Measurements from ENCODE around the gene NAT14.
"Not testable (repeated sequence)": the region's sequence is repeated elsewhere in the genome, so short reads cannot be mapped to it uniquely, and the experiment has no call there.

Gene NAT14

DNA sequence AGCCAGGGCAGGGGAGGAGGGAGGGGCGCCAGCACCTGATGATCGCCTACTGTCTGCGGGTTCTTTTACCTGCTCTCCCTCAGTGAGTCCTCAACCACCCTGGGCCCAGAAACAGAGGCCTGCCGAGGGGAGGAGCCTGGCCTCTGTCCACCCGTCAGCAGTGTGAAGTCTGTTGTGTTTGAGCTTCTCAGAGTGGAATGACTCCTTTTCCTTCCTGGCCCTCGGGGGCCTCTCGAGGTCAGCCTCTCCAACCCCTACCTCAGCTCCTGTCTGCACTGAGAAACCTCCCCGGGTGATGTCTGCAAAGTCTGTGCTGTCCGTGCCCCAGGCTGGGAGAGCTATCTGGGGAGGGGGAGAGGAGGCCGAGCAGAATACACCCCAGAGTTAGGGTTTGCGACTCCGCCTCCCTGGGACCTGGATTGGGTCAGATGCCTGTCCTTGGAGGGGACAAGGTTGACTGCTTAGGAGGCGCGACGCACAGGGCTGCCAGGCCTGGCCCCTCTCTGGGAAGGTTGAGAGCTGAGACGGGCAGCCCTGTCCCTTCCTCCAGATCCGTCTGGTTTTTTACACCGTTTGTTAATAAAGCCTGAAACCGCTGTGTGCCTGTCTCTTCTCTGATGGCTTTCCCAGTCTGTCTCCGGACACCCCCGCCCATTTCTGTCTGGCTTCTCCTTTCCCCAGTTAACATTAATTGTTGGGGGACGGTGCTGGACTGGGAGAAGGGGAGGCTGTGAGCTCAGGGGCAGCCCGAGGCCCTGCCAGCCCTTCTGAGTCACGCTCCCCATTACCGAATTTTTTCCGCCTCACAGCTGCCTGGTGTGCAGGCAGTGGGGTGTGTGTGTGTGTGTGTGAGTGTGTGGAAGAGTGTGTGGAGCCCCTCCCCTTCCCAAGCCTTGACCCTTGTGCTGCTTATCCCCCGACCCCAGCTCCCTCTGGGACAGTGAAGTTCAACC is 2.3 kb downstream of the NAT14 start:
- peak; percentile 94 for DNase-seq (ENCODE audit: low spot score)

DNA sequence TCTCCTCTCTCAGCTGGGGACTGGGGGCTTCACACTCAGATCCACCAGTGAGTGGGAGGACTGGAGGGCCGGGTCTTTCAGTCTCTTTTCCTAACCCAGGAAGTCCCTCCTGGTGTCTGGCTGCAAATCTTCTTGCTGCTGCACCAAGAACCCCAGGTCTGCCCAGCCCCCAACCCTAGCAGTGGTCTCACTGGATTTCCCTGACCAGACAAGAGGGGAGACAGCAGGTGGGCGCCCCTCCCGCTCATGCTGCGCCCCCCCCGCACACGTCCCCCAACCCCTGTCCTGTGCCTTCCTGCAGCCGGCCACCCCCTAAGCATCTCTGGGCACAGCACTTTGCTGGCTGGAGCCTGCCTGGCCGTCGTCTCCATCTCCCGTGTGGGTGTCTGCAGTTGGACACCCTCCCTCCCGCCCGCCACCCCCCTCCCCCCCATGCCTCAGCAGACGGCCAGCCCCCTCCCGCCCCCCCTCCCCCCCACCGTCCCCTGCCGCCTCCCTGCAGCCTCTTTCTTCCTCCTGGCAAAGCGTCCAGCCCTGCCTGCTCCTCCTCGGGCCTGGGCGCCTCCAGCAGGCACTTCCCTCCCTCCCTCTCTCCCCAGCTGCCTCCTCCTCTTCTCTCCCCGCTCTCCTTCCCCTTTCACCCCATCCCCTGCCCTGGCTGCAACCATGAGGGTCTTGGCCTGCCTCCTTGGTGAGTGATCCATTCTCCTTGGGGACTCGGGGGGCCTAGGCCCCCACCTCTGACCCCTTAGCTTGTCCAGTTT is 3.1 kb downstream of the NAT14 start, which contains the start of gene SSC5D:
TSS of gene SSC5D (plus strand) at position 513 of the 764 bp plus-strand sequence. CDS start at position 667, 154 bp downstream.
- peak; percentile 78 for DNase-seq (ENCODE audit: low spot score)

DNA sequence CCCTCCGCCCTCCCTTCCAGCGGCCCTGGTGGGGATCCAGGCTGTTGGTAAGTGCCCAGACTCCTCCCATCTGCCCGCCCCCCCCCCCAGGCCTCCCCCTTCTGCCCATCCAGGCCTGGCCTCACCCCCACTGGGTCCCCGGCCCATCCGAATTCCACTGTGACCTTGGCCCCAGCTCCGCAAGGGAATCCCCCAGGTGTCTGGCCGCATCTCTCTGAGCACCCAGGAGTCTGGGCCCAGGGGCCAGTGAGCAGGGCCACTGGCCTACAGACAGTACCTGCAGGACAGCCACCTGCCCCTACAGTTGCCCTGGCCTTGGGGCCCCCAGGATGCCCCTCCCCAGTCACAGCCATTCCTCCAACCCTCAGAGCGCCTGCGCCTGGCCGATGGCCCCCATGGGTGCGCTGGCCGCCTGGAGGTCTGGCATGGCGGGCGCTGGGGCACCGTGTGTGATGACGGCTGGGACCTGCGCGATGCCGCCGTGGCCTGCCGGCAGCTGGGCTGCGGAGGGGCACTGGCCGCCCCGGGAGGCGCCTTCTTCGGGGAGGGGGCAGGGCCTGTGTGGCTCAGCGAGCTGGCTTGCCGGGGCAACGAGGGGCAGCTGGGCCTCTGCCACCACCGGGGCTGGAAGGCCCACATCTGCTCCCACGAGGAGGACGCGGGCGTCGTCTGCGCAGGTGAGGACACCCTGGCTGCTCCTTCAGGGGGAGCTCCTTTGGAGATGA is 4.2 kb downstream of the NAT14 start:
- peak; percentile 72 for DNase-seq (ENCODE audit: low spot score)

DNA sequence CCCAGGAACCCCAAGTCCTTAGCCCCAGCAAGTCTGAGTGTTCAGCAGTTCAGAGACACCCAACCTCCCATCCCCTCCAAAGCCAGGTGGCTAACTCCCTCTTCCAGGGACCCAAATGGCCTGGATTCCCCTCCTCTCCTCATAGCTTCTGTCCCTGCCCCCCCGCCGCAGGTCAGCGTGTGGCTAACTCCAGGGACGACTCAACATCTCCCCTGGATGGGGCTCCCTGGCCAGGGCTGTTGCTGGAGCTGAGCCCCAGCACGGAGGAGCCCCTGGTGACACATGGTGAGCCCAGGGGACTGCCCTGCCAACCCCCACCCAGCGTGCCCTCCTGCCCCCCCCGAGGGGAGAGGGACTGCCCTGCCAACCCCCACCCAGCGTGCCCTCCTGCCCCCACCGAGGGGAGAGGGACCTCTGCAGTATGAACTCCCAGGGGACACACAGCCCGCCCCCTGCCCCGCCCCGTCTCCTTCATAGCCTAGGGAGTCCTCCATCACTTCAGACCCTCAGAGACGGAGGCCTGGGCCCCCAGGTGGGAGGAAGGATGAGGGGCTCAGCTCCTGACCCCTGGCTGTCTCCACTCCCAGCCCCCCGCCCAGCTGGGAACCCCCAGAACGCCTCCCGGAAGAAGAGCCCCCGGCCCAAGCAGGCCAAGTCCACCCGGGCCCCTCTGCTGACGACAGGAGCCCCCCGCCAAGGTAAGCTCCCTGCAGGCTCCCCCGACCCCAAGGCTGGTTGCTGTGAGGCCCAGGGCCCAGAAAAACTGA is 4.9 kb downstream of the NAT14 start:
- no peak for DNase-seq (ENCODE audit: low spot score)

DNA sequence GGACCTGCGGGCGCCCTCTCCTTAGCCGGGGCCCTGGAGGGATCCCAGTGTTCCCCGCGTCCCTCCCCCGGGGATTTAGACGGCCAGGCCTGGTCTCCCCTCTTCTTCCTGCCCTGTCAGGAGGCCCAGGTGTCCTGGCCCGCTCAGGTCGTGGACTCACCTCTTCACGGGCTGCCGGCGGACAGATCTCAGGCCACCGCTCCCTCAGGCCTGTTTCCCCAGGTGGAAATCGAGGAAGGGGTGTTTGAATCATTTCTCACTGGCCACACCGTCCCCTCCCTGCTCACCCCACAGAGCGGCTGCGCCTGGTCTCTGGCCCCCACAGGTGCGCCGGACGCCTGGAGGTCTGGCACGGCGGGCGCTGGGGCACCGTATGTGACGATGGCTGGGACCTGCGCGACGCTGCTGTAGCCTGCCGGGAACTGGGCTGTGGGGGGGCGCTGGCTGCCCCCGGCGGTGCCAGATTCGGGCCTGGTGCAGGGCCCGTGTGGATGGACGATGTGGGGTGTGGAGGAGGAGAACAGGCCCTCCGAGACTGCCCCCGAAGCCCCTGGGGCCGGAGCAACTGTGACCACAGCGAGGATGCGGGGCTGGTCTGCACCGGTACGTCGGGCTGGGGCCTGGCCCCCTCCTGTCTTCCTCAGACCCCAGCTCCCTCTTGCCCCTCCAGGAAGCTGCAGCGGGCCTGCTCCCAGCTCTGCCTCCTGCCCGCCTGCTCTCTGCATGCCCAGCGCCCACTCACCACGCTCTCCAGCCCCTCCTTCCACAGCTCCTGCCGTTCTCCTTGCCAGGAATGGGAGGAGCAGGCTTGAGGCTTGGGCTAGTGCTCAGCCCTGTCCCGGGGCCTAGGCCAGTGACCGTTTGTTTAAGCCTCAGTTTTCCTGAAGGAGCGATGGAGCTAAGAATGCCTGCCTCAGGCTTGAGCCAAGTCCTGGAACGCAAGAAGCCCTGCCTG is 5.8 kb downstream of the NAT14 start:
- DNase-seq (ENCODE audit: low spot score), result no peak

DNA sequence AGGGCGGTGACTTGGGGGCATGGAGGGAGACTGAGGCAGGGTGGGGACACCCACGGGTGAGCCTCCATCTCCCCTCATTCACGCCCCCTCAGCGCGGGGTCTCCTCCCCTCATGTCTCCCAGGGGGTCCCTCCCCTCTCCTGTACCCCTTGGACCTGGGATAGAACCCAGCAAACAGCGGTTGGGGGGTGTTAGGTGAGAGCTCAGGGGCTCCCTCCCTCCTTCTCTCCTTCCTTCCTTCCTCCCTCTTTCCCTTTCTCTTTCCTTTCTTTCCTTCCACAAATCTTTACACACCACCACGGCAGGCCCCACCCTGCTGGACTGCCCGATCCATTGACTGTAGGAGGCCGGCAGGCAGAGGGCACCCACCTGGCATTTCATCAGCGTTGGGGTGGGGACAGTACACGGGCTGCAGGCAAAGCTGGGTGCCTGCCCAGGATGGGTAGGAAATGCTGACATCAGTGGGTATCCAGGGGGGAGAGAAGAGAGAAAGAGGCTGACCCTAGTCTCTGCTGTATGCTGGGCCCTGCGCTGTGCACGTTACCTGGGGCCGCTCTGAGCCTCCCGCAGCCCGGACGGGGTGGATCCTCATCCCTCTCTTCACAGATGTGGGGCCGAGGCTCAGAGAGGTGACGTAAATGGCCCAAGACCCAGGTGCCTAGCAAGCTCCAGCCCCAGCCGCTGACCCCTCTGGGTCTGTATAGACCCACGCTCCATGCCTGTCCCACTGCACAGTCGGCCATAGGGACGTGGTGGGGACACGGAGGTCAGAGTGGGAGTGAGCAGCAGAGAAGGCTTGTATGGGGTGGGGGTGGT is 6.8 kb downstream of the NAT14 start:
- DNase-seq (ENCODE audit: low spot score), result no peak

DNA sequence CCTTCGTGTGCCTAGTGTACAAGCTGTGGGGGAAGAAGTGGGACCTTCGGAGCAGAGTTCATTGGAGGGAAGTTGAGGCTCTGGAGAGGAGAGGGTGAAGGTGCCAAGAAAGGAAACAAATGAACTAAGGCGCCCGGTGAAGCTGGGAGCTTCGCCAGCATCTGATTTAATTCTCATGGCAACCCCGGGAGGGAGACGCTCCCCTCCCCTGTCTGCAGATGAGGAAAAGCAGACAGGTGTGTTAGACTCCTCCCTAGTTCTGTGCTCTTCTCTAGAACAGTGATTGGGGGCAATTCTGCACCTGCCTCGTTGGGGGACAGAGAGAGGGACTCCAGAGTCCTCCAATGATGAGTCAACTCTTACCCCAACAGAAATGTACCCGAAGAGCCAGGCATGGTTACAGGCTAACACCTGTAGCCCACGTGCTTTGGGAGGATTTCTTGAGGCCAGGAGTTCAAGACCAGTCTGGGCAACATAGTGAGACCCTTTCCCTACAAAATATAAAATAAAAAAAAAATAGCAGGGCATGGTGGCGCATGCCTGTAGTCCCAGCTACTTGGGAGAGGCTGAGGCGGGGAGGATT is 7.5 kb downstream of the NAT14 start:
- no peak for DNase-seq (ENCODE audit: low spot score)

DNA sequence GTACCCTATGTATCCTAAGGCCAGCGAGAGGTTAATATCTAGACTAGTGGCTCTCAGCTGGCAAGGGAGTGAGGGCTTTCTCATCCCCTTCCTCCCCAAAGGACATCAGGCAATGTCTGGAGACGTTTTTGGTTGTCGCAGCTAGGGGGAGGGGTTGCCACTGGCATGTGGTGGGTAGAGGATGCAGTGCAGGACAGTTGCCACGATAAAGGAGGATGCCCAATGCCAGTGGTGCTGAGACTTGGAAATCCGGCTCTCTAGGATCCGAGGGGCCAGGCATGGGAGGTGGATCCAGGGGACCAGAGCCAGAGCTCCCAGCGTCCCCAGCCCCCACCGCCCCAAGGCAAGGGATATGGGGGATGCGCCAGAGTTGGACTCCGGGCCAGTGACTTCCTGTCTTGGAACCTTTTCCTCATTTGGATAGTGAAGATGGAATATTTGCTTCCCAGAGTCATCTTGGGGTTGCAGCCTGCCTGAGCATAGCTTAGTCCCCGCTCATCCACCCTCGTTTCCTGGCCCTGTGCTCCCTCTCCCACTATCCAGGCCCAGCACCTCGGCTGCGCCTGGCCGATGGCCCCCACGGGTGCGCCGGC is 8.2 kb downstream of the NAT14 start:
- peak; percentile 52 for DNase-seq (ENCODE audit: low spot score)

DNA sequence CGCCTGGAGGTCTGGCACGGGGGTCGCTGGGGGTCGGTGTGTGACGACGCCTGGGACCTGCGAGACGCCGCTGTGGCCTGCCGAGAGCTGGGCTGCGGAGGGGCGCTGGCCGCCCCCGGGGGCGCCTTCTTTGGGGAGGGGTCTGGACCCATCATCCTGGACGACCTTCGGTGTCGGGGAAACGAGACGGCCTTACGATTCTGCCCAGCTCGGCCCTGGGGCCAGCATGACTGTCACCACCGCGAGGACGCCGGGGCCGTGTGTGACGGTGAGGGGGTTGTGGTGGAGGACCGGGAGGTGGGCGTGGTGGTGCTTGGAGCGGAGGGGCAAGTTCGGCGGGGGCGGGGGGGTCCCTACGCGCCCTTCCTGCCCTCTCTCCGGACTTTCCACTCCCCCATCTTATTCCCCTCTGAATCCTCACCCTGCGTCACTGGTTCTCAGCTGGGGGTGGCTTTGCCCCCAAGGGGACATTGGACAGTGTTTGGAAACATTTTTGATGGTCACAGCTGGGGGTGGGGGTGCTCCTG is 8.7 kb downstream of the NAT14 start:
- no peak for DNase-seq (ENCODE audit: low spot score)

DNA sequence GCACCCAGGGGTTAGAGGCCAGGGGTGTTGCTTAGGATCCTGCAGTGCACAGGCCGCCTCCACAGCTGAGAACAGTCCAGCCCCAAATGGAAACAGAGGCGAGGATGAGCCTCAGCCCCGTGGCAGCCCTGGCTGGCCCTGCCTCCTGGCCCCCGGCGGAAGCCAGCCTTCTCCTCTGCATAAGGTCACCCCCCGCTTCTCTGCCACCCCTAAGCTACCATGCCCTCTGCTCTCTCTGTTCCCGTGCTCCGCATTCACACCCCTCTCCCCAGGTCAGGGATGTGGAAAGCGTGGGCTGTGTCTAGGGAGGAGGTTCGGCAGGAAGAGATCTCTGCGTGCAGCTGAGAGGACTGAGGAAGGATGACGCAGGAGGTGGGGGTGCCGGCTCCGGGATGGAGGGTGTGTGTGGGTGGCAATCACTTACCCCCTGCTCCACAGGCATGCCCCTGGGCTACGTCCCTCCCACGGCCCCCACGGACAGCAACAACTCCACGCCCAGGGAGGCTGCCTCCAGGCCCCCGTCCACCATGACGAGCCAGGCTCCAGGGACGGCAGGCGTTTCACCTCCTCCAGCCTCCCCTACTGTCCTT is 9.3 kb downstream of the NAT14 start:
- DNase-seq (ENCODE audit: low spot score), result peak; percentile 81

DNA sequence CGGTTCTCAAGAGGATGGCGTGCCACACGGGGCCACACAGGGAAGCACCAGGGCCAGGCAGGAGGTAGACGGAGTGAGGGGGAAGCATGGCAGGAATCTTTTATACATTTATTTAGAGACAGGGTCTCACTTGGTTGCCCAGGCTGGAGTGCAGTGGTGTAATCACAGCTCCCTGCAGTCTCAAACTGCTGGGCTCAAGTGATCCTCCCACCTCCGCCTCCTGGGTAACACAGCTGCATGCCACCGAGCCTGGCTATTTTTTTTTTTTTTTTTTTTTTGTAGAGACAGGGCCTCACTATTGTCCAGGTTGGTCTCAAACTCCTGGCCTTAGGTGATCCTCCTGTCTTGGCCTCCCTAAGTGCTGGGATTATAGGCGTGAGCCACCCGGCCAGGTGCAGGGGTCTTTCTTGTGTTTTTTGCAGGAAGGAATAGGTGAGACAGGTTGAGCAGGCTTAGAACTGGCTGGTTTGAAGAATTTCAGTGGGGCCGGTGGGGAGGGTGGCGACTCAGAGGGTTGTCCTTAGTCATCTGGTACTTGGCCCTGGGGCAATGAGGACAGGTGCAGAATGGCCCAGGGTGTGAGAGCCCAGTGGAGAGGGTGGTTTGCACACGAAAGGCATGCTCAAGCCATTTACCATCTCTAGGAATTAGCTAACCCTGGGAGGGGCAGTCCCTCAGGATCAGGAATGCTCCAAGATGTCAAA is 10.8 kb downstream of the NAT14 start:
- DNase-seq (ENCODE audit: low spot score), result no peak

DNA sequence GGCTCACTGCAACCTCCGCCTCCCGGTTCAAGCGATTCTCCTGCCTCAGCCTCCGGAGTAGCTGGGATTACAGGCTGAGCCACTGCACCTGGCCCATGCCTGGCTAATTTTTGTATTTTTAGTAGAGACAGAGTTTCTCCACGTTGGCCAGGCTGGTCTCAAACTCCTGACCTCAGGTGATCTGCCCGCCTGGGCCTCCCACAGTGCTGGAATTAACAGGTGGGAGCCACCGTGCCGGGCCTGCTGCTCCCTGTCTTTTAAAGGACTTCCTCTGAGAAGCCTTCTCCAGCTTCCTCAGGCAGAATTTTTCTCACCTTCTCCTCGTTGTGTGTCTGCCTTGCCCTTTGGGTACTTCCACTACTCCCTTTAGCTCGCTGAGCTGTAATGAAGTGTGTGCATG is 11.8 kb downstream of the NAT14 start:
- DNase-seq (ENCODE audit: low spot score), result not testable (repeated sequence)

DNA sequence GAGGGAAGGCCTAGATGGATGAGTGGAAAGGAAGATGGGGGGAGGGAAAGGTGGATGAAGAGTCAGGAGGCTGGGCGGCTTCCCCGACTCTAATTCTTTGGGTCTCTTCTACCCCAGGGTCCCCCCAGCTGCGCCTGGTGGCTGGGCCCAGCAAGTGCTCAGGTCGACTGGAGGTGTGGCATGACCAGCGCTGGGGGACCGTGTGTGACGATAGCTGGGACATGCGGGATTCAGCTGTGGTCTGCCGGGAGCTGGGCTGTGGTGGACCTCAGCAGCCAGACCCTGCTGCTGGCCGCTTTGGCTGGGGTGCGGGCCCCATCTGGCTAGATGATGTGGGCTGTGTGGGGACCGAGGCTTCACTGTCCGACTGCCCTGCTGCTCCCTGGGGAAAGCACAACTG is 12.8 kb downstream of the NAT14 start:
- DNase-seq (ENCODE audit: low spot score), result no peak

DNA sequence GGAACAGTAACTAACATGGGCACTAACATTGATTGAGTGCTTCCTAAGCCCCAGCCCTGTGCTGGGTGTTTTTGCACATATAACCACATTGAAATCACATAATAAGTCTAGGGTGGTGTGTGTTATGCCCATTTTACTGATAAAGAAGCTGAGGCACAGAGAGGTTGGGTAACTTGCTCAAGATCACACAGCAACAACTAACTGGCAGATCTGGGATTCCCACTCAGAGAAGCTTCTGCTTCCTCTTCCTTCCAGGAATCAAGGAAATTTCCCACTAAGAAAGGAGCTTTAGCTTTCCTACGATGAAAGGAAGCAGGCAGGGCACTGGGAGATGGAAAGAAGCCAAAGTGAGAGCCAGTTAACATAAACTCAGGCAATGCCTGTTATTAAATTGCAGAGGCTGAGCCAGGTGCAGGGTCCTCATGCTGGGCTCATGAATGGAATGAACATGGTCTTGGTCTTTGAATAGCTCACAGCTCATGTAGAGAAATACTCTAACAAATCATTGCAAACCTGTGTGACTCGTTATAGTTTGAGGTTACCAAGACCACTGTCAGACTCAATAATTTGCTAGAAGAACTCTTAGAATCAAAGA is 13.4 kb downstream of the NAT14 start:
- DNase-seq (ENCODE audit: low spot score), result no peak

DNA sequence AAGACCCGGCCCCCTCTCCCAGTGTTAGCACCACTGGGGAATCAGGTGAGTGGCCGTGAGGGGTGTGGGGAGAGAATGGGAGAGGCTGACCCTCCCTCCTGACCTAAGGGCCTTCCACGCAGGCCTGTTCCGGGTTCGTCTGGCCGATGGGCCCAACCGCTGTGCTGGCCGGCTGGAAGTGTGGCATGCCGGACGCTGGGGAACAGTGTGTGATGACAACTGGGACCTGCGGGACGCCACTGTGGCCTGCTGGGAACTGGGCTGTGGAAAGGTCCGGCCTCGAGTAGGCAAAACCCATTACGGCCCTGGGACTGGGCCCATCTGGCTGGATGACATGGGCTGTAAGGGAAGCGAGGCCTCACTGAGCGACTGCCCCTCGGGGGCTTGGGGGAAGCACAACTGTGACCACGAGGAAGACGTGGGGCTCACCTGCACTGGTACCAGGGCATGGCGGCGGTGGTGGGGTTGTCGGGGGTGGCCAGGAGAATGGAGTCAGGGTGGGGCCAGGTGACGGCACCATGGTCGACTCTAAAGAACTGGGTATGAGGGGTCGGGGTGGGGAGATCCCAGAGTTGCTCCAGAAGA is 15.5 kb downstream of the NAT14 start:
- DNase-seq (ENCODE audit: low spot score), result no peak

DNA sequence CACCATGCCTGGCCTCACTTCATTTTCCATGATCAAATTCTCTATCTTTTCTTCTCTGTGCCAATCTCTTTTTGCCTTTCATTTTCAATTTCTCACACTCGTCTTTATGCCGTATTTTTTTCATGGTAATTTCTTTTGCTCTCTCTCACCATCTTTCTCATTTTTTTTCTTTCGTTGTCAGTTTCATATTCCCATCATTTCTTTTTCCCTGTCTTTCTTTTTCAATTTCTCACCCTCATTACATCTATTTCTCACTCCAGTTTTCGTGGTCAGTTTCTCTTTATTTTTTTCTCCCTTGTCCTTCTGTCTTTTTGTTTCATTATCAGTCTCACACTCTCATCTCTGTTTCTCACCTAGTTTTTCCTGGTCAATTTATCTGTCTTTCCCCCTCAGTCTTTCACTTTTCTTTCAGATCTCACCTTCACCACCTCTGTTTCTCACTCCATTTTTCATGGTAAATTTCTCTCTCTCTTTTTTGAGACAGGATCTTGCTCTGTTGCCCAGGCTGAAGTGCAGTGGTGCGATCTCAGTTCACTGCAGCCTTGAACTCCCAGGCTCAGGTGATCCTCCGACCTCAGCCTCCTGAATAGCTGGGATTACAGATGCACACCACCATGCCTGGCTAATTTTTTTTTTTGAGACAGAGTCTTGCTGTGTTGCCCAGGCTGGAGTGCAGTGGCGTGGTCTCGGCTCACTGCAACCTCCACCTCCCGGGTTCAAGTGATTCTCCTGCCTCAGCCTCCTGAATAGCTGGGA is 17.4 kb downstream of the NAT14 start:
- no peak for DNase-seq (ENCODE audit: low spot score)
